Lower lobe of right lung (tissue), 2 donors: ENCODE data around the gene SEPTIN12. TPM values are rescaled to one million over a fixed set of nuclear protein-coding genes. Genes with fewer than 3 reads are reported as not detected.

Source experiments
- ATAC-seq, 2 donors: fragments of 200-7000 bp; cut with Tn5 transposase; one replicate each; pipeline ENCODE4 v1.9.1; 2020 to 2022; ENCODE audit warnings: mild to moderate bottlenecking in 2 of 2, moderate library complexity in 2 of 2
- DNase-seq: peaks from one replicate; pipeline ENCODE4 v3.0.0-alpha.2; 2020
- H3K27ac ChIP-seq: fragments of 200-600 bp; one replicate; pipeline ENCODE4 v1.8.0; 2022
- H3K27me3 ChIP-seq: fragments of 200-600 bp; one replicate; pipeline ENCODE4 v1.8.0; 2022; ENCODE audit warnings: low read depth
- H3K36me3 ChIP-seq: fragments of 200-600 bp; one replicate; pipeline ENCODE4 v1.8.0; 2022; ENCODE audit warnings: mild to moderate bottlenecking
- H3K4me1 ChIP-seq: fragments of 200-600 bp; one replicate; pipeline ENCODE4 v1.8.0; 2022
- H3K4me3 ChIP-seq: fragments of 200-600 bp; one replicate; pipeline ENCODE4 v1.8.0; 2022; ENCODE audit warnings: mild to moderate bottlenecking
- H3K9me3 ChIP-seq: fragments of 200-600 bp; one replicate; pipeline ENCODE4 v1.8.0; 2022
- intact Hi-C: fragments of 100-400 bp; cut with DNase I; formaldehyde crosslinking; loops from one replicate; pipeline ENCODE4 v1.11.0; 2022
- long read RNA-seq: library from polyadenylated mRNA; unstranded; transcript quantifications from one replicate; pipeline ENCODE4 v2.0.0, GENCODE V29; 2021
- total RNA-seq: library from RNA; stranded (reverse); fragmentation: NEBNext Ultra II Directional; extraction: Animal tissue kit (Norgen Biotek cat#: 25700); gene quantifications from one replicate; pipeline ENCODE4 v1.2.1, GENCODE V29; 2021
- TF ChIP-seq, protein P1 (sequence below): fragments of 200-600 bp; IDR thresholded peaks from one replicate; pipeline ENCODE4 v1.8.0; 2022; ENCODE audit warnings: antibody characterized with exemption, mild to moderate bottlenecking
- donor health status: DM: no; HTN: yes; CAD: no; lungs with severe emphysema.

Gene SEPTIN12, protein sequence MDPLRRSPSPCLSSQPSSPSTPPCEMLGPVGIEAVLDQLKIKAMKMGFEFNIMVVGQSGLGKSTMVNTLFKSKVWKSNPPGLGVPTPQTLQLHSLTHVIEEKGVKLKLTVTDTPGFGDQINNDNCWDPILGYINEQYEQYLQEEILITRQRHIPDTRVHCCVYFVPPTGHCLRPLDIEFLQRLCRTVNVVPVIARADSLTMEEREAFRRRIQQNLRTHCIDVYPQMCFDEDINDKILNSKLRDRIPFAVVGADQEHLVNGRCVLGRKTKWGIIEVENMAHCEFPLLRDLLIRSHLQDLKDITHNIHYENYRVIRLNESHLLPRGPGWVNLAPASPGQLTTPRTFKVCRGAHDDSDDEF
- total RNA-seq, result not detected
- long read RNA-seq, result 0 reads

DNA sequence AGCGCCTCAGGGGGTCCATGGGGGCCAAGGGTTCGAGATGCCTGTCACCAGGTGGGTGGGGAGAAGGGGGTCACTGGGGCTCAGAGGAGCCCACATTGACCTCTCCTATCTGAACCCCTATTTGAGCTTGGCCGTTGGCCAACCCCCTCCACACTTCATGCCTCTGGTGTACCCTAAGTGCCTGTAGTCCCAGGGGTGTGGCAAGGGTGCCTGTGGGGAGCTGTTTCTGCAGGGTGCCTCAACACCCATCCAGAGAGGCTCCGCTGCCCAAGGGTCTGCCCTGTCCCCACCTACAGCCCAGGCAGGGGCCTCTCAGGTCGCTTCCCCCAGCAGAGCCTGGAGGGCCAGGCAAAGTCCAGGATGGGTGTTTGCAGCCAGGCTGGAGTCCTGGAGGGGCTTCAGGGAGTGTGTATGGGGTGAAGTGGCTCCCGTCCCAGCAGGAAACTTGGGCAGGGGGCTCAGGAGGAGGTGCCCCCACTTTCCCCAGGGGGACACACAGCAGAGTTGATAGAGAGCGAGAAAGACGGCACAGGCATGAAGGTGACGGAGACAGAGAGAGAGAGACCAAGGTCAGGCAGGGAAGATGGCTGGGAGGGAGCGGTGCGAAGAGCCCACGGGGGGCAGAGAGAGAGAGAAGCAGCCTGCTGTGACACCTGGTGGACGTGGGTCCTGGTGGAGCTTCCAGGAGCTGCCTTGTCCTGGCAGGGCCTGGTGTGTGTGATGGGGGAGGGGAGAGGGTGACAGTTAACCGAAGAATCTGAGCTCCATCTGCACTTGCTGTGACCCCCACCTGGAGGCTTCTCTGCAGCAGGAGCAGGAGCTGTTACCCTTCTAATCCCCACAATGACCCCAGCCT is at the start of gene SEPTIN12:
SEPTIN12 (minus strand) TSS at position 719 of the 856 bp plus-strand sequence; CDS start at position 19, 700 bp downstream.
- H3K27ac ChIP-seq, result no peak within 1 kb of the TSS
- DNase-seq, result no peak
- intact Hi-C loops, result no loop called here
- H3K36me3 ChIP-seq, result no peaks in the 10 kb centered on the region
- H3K4me3 ChIP-seq, result no peak within 1 kb of the TSS
- peak in 1 of 2 donors; percentile 15 for ATAC-seq
- H3K9me3 ChIP-seq, result no peaks in the 10 kb centered on the region
- TF ChIP-seq, protein P1, sequence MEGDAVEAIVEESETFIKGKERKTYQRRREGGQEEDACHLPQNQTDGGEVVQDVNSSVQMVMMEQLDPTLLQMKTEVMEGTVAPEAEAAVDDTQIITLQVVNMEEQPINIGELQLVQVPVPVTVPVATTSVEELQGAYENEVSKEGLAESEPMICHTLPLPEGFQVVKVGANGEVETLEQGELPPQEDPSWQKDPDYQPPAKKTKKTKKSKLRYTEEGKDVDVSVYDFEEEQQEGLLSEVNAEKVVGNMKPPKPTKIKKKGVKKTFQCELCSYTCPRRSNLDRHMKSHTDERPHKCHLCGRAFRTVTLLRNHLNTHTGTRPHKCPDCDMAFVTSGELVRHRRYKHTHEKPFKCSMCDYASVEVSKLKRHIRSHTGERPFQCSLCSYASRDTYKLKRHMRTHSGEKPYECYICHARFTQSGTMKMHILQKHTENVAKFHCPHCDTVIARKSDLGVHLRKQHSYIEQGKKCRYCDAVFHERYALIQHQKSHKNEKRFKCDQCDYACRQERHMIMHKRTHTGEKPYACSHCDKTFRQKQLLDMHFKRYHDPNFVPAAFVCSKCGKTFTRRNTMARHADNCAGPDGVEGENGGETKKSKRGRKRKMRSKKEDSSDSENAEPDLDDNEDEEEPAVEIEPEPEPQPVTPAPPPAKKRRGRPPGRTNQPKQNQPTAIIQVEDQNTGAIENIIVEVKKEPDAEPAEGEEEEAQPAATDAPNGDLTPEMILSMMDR, result no peak
- no peaks in the 10 kb centered on the region for H3K27me3 ChIP-seq
- no peaks in the 10 kb centered on the region for H3K4me1 ChIP-seq

DNA sequence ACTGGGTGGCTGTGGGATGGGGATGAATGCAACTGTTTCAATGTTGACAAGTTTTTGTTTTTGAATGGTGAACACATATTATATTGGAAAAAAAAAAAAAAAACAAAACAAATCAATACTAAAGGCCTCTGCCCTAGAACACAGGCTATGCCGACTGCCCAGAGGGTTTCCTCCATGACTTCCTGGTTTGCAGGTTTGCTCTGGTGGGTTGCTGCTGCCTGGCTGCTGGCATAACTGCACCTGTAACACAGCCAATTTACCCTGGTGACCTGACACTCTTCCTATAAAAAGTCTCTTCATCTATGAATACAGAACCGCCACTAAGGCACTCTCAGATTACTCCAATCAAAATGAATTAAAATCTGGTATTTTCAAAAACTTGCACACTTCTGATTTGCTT is 48.6 kb upstream of the SEPTIN12 start:
- ATAC-seq (no peak), DNase-seq (no peak)
- intact Hi-C loops, result no loop called here
- Histone ChIP-seq H3K4me3 (no peak overlapping the region), H3K9me3 (no peaks in the 10 kb centered on the region), H3K27ac (no peak overlapping the region), H3K36me3 (peaks cover 91% of the 10 kb centered on the region), H3K4me1 (no peaks in the 10 kb centered on the region), H3K27me3 (no peaks in the 10 kb centered on the region)
- TF ChIP-seq, protein P1, result no peak

DNA sequence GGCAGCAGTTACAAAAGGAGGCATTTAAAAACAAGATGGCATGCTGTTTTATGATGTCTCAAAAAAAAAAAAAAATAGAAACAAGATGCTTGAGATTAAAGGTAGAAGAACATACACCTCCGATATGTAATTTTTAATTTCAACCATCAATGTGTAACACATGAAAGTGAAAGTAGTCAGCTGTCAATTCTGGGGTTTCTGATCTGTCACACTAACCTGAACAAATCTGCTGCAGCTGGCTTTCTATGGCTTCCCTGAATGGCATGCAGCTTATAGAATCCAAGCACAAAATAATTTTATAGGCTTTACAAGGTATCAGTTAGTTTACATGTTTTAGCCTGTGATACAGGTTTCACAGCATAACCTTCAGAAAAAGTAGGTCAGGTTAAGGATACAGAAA is 45.4 kb upstream of the SEPTIN12 start:
- TF ChIP-seq, protein P1, result no peak
- intact Hi-C loops, result no loop called here
- Histone ChIP-seq H3K27ac (no peak overlapping the region), H3K9me3 (no peaks in the 10 kb centered on the region), H3K4me3 (no peak overlapping the region), H3K27me3 (no peaks in the 10 kb centered on the region), H3K36me3 (peaks cover 91% of the 10 kb centered on the region), H3K4me1 (no peaks in the 10 kb centered on the region)
- no peak for DNase-seq
- ATAC-seq, result no peak

DNA sequence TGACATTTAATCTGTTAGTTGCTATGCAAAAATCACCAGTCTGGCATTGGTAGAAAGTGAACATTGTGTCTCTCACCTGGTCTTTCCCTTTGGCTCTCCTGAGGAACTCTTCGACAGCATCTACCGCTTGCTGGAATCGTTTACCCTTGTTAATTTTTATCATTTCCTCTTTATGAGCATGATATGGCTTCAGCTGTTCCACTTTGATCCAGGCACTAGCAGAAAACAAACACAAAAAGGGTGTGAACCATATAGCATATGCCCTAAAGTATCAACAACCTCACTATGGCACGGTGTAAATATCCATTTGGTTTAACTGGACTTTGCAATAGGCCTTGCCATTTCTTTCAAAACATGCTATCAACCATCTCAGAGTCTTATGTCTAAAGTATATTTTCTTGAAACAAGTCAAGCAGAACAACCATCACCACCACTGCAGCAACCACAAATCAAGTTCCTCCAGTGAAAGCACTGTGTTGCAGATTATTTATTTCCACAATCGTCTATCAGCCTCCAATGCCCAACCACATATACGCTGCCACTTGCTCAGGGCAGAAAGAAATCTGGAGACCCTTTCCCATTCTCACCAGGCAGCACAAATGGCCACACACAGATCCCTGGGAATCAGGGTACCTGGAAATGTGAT is 44.7 kb upstream of the SEPTIN12 start:
- intact Hi-C loops, result no loop called here
- no peak overlapping the region for H3K27ac ChIP-seq
- TF ChIP-seq, protein P1, result no peak
- no peak for DNase-seq
- ATAC-seq, result no peak
- H3K4me1 ChIP-seq, result no peaks in the 10 kb centered on the region
- H3K4me3 ChIP-seq, result no peak overlapping the region
- H3K9me3 ChIP-seq, result no peaks in the 10 kb centered on the region
- H3K36me3 ChIP-seq, result peaks cover 91% of the 10 kb centered on the region
- H3K27me3 ChIP-seq, result no peaks in the 10 kb centered on the region

DNA sequence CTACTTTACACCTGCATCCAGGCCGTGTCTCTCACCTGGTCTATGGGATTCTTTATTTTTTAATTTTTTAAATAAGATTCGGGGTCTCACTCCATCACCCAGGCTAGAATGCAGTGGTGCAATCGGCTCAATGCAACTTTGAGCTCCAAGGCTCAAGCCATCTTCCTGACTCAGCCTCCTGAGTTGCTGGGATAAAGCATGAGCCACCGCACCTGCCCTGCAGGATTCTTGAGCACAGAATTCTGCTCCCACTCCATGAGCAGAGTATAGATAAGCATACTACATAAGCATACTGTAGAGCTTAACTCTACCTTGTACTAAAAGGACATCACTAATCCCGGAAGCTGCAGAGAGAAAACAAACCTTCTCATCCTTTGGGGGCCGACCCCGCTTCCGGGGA is 43.5 kb upstream of the SEPTIN12 start:
- no peak for ATAC-seq

More for the DNA sequence above, 43.5 kb upstream of the SEPTIN12 start:
- Histone ChIP-seq H3K9me3 (no peaks in the 10 kb centered on the region), H3K4me1 (no peaks in the 10 kb centered on the region), H3K36me3 (peaks cover 91% of the 10 kb centered on the region), H3K4me3 (no peak overlapping the region), H3K27ac (no peak overlapping the region), H3K27me3 (no peaks in the 10 kb centered on the region)
- intact Hi-C loops, result no loop called here
- DNase-seq, result no peak
- TF ChIP-seq, protein P1, result no peak
